Common myeloid progenitor, CD34-positive (primary cell): ENCODE measurements around the gene SIRPA.

Source experiments
- CTCF ChIA-PET: fragments of 350-600 bp; sonication (Branson Sonifier 250); formaldehyde crosslinking; loops from one replicate; lab custom pipeline; 2021; ENCODE audit warnings: antibody characterized with exemption; lab: Charles Lee
- POLR2A ChIA-PET: fragments of 350-600 bp; sonication (Branson Sonifier 250); formaldehyde crosslinking; loops from one replicate; lab custom pipeline; 2021; ENCODE audit warnings: antibody characterized with exemption; lab: Charles Lee
- DNase-seq, 3 donors: peaks; one replicate each; pipeline versions ENCODE4 v3.0.0 to v3.0.0-alpha.2; 2013
- H3K27ac ChIP-seq, 2 experiments: 1 replicate in 1 of 2; 2 replicates in 1 of 2; pipeline ENCODE4 v1.7.0; 2013; ENCODE audit warnings: inconsistent platforms in 2 of 2, low read length in 2 of 2, mild to moderate bottlenecking in 2 of 2, low read depth in 1 of 2, moderate library complexity in 1 of 2; ENCODE audit not compliant: severe bottlenecking in 2 of 2, insufficient read depth in 1 of 2, poor library complexity in 1 of 2
- H3K27me3 ChIP-seq, 5 experiments: replicated peaks in 2 of 5; 1 replicate in 3 of 5; 2 replicates in 2 of 5; pipeline versions ENCODE4 v1.6.1 to v1.7.0; 2013; ENCODE audit warnings: low read length in 4 of 5, mild to moderate bottlenecking in 2 of 5, moderate library complexity in 2 of 5, inconsistent platforms in 1 of 5; ENCODE audit not compliant: insufficient read depth in 5 of 5, control insufficient read depth in 4 of 5
- H3K36me3 ChIP-seq, 4 experiments: 1 replicate in 2 of 4; 2 replicates in 2 of 4; pipeline versions ENCODE4 v1.6.1 to v1.7.0; 2013; ENCODE audit warnings: low read length in 3 of 4, control low read depth in 1 of 4, mild to moderate bottlenecking in 1 of 4; ENCODE audit not compliant: control insufficient read depth in 4 of 4, insufficient read depth in 4 of 4
- H3K4me1 ChIP-seq, 4 experiments: 1 replicate in 3 of 4; 2 replicates in 1 of 4; pipeline versions ENCODE4 v1.6.1 to v1.7.1; 2013; ENCODE audit warnings: low read length in 3 of 4, mild to moderate bottlenecking in 3 of 4, control low read depth in 1 of 4, inconsistent platforms in 1 of 4, moderate library complexity in 1 of 4; ENCODE audit not compliant: control insufficient read depth in 4 of 4, insufficient read depth in 4 of 4; ENCODE audit errors: control extremely low read depth in 1 of 4
- H3K4me3 ChIP-seq, 7 experiments: 1 replicate in 4 of 7; 2 replicates in 3 of 7; pipeline versions ENCODE4 v1.5.1 to v1.7.0; 2013; ENCODE audit warnings: mild to moderate bottlenecking in 7 of 7, low read length in 6 of 7, moderate library complexity in 6 of 7, inconsistent platforms in 2 of 7, low read depth in 2 of 7, control low read depth in 1 of 7; ENCODE audit not compliant: insufficient read depth in 4 of 7, control insufficient read depth in 1 of 7; ENCODE audit errors: extremely low read depth in 1 of 7
- H3K9me3 ChIP-seq, 5 experiments: 1 replicate in 4 of 5; 2 replicates in 1 of 5; pipeline versions ENCODE4 v1.6.1 to v1.7.1; 2013; ENCODE audit warnings: low read length in 4 of 5, mild to moderate bottlenecking in 2 of 5, inconsistent platforms in 1 of 5, low read depth in 1 of 5, moderate library complexity in 1 of 5; ENCODE audit not compliant: control insufficient read depth in 4 of 5, insufficient read depth in 2 of 5; ENCODE audit errors: control extremely low read depth in 1 of 5
- WGBS: methylation state at CpG from one replicate; pipeline ENCODE4 v1.1.5; 2013; ENCODE audit not compliant: insufficient coverage; 5-methylcytosine and 5-hydroxymethylcytosine counted together

The SIRPA gene

GRCh38 chr20:1874450-1875182 lies 20.6 kb upstream of the SIRPA start:
- H3K4me1 ChIP-seq, result peaks cover 0 to 16% (median 8%) of the 10 kb centered on the region in 4 experiments
- 88% methylated on average over 19 of the region's 19 CpGs for WGBS
- H3K4me3 ChIP-seq, result no peak overlapping the region
- CTCF ChIA-PET, result no interaction called here
- peaks cover 0 to 3% (median 0%) of the 10 kb centered on the region in 5 experiments for H3K9me3 ChIP-seq
- POLR2A ChIA-PET, result no interaction called here
- DNase-seq, result no peak
- peaks cover 0 to 1% (median 0%) of the 10 kb centered on the region in 5 experiments for H3K27me3 ChIP-seq
- no peaks in the 10 kb centered on the region for H3K36me3 ChIP-seq
- H3K27ac ChIP-seq, result no peak overlapping the region

GRCh38 chr20:1875183-1875554 lies 20.0 kb upstream of the SIRPA start:
- ChIA-PET CTCF (no interaction called here), POLR2A (no interaction called here)
- Histone ChIP-seq H3K36me3 (no peaks in the 10 kb centered on the region), H3K4me1 (peaks cover 0 to 15% (median 8%) of the 10 kb centered on the region in 4 experiments), H3K27me3 (peaks cover 0 to 3% (median 1%) of the 10 kb centered on the region in 5 experiments), H3K9me3 (peaks cover 0 to 3% (median 0%) of the 10 kb centered on the region in 5 experiments), H3K27ac (no peak overlapping the region), H3K4me3 (no peak overlapping the region)
- 92% methylated on average over 4 of the region's 4 CpGs for WGBS
- no peak for DNase-seq

- H3K27ac ChIP-seq, result no peak overlapping the region
- POLR2A ChIA-PET, result no interaction called here
- no peak overlapping the region for H3K4me3 ChIP-seq
- H3K9me3 ChIP-seq, result peaks cover 0 to 3% (median 0%) of the 10 kb centered on the region in 5 experiments
- H3K4me1 ChIP-seq, result peaks cover 0 to 9% (median 5%) of the 10 kb centered on the region in 4 experiments
- CTCF ChIA-PET, result no interaction called here
- H3K27me3 ChIP-seq, result peaks cover 0 to 7% (median 3%) of the 10 kb centered on the region in 5 experiments
- 85% methylated on average over 7 of the region's 7 CpGs for WGBS
- no peaks in the 10 kb centered on the region for H3K36me3 ChIP-seq
- DNase-seq, result no peak
Observed at GRCh38 chr20:1875762-1876161, 19.4 kb upstream of the SIRPA start.

GRCh38 chr20:1876217-1876921 lies 18.8 kb upstream of the SIRPA start:
- WGBS, result 97% methylated on average over 5 of the region's 7 CpGs
- POLR2A ChIA-PET, result no interaction called here
- no peak overlapping the region for H3K27ac ChIP-seq

GRCh38 chr20:1876975-1877608 lies 18.1 kb upstream of the SIRPA start:
- Histone ChIP-seq H3K27ac (no peak overlapping the region), H3K27me3 (peaks cover 0 to 15% (median 4%) of the 10 kb centered on the region in 5 experiments), H3K9me3 (peaks cover 0 to 4% (median 0%) of the 10 kb centered on the region in 5 experiments), H3K4me1 (peaks cover 0 to 5% (median 2%) of the 10 kb centered on the region in 4 experiments), H3K4me3 (no peak overlapping the region), H3K36me3 (no peaks in the 10 kb centered on the region)
- 78% methylated on average over 4 of the region's 11 CpGs for WGBS
- ChIA-PET CTCF (no interaction called here), POLR2A (no interaction called here)
- peak in 1 of 3 donors; percentile 50 for DNase-seq

More at GRCh38 chr20:1876217-1876921, 18.8 kb upstream of the SIRPA start:
- CTCF ChIA-PET, result no interaction called here
- Histone ChIP-seq H3K9me3 (peaks cover 0 to 3% (median 0%) of the 10 kb centered on the region in 5 experiments), H3K36me3 (no peaks in the 10 kb centered on the region), H3K27me3 (peaks cover 0 to 12% (median 4%) of the 10 kb centered on the region in 5 experiments), H3K4me3 (no peak overlapping the region), H3K4me1 (peaks cover 0 to 5% (median 2%) of the 10 kb centered on the region in 4 experiments)
- no peak for DNase-seq

- POLR2A ChIA-PET, result no interaction called here
- peaks cover 0 to 17% (median 4%) of the 10 kb centered on the region in 5 experiments for H3K27me3 ChIP-seq
- CTCF ChIA-PET, result no interaction called here
Observed at GRCh38 chr20:1877609-1878200, 17.5 kb upstream of the SIRPA start.

More at GRCh38 chr20:1877609-1878200, 17.5 kb upstream of the SIRPA start:
- Histone ChIP-seq H3K4me1 (peaks cover 0 to 5% (median 2%) of the 10 kb centered on the region in 4 experiments), H3K4me3 (no peak overlapping the region), H3K9me3 (peaks cover 0 to 4% (median 0%) of the 10 kb centered on the region in 5 experiments), H3K27ac (no peak overlapping the region), H3K36me3 (no peaks in the 10 kb centered on the region)
- WGBS, result 94% methylated on average over 12 of the region's 14 CpGs
- no peak for DNase-seq
